ENCODE results near the gene FAM180B. TPM values are rescaled to one million over a fixed set of nuclear protein-coding genes. Genes with fewer than 3 reads are reported as not detected.

The FAM180B gene
- total and polyA plus RNA-seq, 2 of the 8 experiments (the other 6 are each of a cell fraction or from before 2014, with no cell fraction given), result 0.09 TPM; not detected in 1

GRCh38 chr11:47631473-47631872, 45.0 kb downstream of the FAM180B start:
- Histone ChIP-seq H3K79me2 (ENCODE audit: control insufficient read depth in 1 of 2, insufficient read depth in 2 of 2, low read length in 2 of 2) (no peaks in the 10 kb centered on the region), H3K4me2 (ENCODE audit: insufficient read depth in 1 of 2, low read depth in 2 of 2, low read length in 2 of 2) (no peak overlapping the region), H3K27me3 (replicated peaks in 1 of 4; ENCODE audit: control insufficient read depth in 3 of 4, extremely low read depth in 1 of 4, insufficient read depth in 3 of 4, low read length in 3 of 4) (no peaks in the 10 kb centered on the region), H2BK15ac (ENCODE audit: low read length) (no peak overlapping the region), H2BK12ac (ENCODE audit: low read depth, low read length) (no peak overlapping the region), H2AK5ac (ENCODE audit: low read depth, low read length) (no peak overlapping the region), H3K36me3 (ENCODE audit: control insufficient read depth in 2 of 4, insufficient read depth in 4 of 4, low read length in 3 of 4) (peaks cover 11 to 65% (median 45%) of the 10 kb centered on the region in 4 experiments; a peak in 7 of 8 replicates), H4K91ac (replicated peaks; ENCODE audit: insufficient read length, low read length) (no peak overlapping the region), H3K14ac (ENCODE audit: insufficient read length) (no peak overlapping the region), H3K23ac (ENCODE audit: insufficient read length) (no peak overlapping the region), H4K8ac (ENCODE audit: extremely low read depth, insufficient read depth, low read length) (no peak overlapping the region), H2BK20ac (ENCODE audit: low read length) (no peak overlapping the region), H3K79me1 (ENCODE audit: low read depth, low read length) (no peaks in the 10 kb centered on the region), H3K9ac (replicated peaks in 1 of 4; ENCODE audit: extremely low read depth in 1 of 4, low read depth in 3 of 4, low read length in 3 of 4) (no peak overlapping the region), H3K18ac (ENCODE audit: extremely low read depth, low read length) (no peak overlapping the region), H2BK5ac (ENCODE audit: low read depth, low read length) (no peak overlapping the region), H3K9me3 (ENCODE audit: insufficient read depth in 2 of 2, low read depth in 1 of 2, low read length in 1 of 2) (no peaks in the 10 kb centered on the region), H3K23me2 (ENCODE audit: low read depth, low read length) (no peaks in the 10 kb centered on the region), H3K56ac (replicated peaks; ENCODE audit: insufficient read length, low read depth, low read length) (no peak overlapping the region), H3K4me3 (ENCODE audit: extremely low read depth in 1 of 4, insufficient read depth in 2 of 4, low read depth in 3 of 4, low read length in 4 of 4) (no peak overlapping the region), H2AFZ (ENCODE audit: low read length) (no peak overlapping the region), H3K27ac (ENCODE audit: low read depth, low read length) (no peak overlapping the region), H3K4me1 (replicated peaks in 1 of 4; ENCODE audit: control insufficient read depth in 3 of 4, insufficient read depth in 4 of 4, low read length in 3 of 4) (no peaks in the 10 kb centered on the region), H4K20me1 (replicated peaks in 1 of 2; ENCODE audit: control insufficient read depth in 1 of 2, insufficient read depth in 2 of 2, low read length in 2 of 2) (peaks cover 0 to 1% of the 10 kb centered on the region in 2 experiments), H4K5ac (ENCODE audit: insufficient read length, low read depth, low read length) (no peak overlapping the region), H3K4ac (replicated peaks; ENCODE audit: insufficient read length, low read depth, low read length) (no peak overlapping the region), H2BK120ac (replicated peaks; ENCODE audit: low read depth, low read length) (no peak overlapping the region)
- POLR2A ChIA-PET (ENCODE audit: partially characterized antibody), result no interaction called here
- DNase-seq (ENCODE audit: low read depth in 1 of 2, low spot score in 2 of 2) (no peak), FAIRE-seq (no peak)
- CTCF ChIA-PET (ENCODE audit: partially characterized antibody), result no interaction called here
- 92% methylated on average over 5 of the region's 5 CpGs; no CpG with 5 or more reads in 1 of the 2 experiments for WGBS, 2 experiments (ENCODE audit: extremely low coverage in 1 of 2, insufficient coverage in 1 of 2, insufficient read length in 1 of 2, insufficient replicate concordance in 2 of 2, low coverage in 1 of 2, low lambda C conversion rate in 2 of 2, missing lambda C conversion rate in 1 of 2)
- no peak for TF ChIP-seq CBX5 (IDR thresholded peaks at IDR 0.05; ENCODE audit: low read depth, low read length)
- TF ChIP-seq TEAD4 (IDR thresholded peaks at IDR 0.05; ENCODE audit: low read depth, low read length), result no peak
- TF ChIP-seq GTF2F1 (IDR thresholded peaks at IDR 0.05; ENCODE audit: borderline replicate concordance, low read depth, low read length), result no peak
- no peak for TF ChIP-seq MAX (IDR thresholded peaks at IDR 0.05)
- TF ChIP-seq HDAC6 (IDR thresholded peaks at IDR 0.05; ENCODE audit: low read depth, low read length), result no peak
- TF ChIP-seq EP300 (IDR thresholded peaks at IDR 0.05; ENCODE audit: borderline replicate concordance in 1 of 2, low read depth in 2 of 2, low read length in 2 of 2), result no peak
- TF ChIP-seq RXRA (IDR thresholded peaks at IDR 0.05; ENCODE audit: insufficient read depth, low read depth, low read length), result no peak
